Caki2 (cell line): Measurements from ENCODE around the gene MET. TPM values are rescaled to one million over a fixed set of nuclear protein-coding genes. Genes with fewer than 3 reads are reported as not detected.
A peak's percentile ranks its signal among the peaks of the same experiment; 100 is the strongest.

Source experiments
- DNase-seq: peaks from one replicate; pipeline ENCODE4 v3.0.0-alpha.2; 2015; ENCODE audit warnings: low read depth
- in situ Hi-C: cut with HindIII; loops from 2 replicates; pipeline ENCODE4 v1.10.0; 2016; ENCODE audit warnings: low sequenced_read_pairs, low pct_unique_long_range_greater_than_20kb, mixed read lengths
- total RNA-seq: library from RNA; depleted of rRNA; stranded (reverse); fragments of >200 nt; shearing (Covaris generic); gene quantifications from 2 replicates; pipeline ENCODE4 v1.2.3, GENCODE V29; 2014; ENCODE audit warnings: low replicate concordance

The MET gene
- total RNA-seq, 1 experiment from 2014 or later = 324 TPM

DNA sequence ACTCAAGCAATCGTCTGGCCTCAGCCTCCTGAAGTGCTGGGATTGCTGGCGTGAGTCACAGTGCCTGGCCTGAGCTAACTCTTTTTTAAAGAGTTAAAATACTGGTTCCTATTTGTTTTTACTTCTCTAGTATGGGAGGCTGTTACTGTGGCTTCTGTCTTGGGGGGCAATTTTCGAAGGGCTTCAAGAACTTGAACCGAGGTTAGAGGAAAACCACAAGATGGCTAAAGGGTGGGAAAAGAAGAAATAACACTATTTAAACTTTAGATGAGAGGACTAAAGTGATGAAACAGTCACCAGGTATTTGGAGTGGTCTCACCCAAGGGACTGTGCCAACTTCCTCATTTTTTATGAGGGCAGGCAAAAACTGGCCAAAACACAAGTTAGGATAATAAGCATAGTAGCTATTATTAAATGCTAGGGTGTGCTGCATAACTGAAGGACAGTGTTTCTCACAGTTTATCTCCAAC is 17.8 kb downstream of the MET start:
- in situ Hi-C loops = no loop called here
- DNase-seq = peak; percentile 81

DNA sequence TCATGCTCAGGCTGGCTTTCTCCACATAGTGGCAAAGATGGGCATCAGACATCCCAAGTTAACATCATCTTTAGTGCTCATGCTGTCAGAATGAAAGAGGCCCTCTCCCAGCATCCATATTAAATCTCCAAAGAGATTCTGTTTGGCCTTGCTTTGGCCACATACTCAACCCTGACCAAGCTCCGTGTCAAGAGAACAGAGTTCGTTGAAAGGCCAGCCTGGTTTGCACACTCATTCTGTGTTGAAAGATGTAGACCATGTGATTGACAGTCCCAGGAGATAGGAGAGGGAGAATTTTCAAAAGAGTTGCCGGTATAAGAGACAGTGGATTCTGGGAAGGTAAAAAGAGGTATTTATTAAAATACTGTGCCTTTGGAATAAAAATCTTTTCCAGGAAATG is 19.7 kb downstream of the MET start:
- in situ Hi-C loops = no loop called here

DNA sequence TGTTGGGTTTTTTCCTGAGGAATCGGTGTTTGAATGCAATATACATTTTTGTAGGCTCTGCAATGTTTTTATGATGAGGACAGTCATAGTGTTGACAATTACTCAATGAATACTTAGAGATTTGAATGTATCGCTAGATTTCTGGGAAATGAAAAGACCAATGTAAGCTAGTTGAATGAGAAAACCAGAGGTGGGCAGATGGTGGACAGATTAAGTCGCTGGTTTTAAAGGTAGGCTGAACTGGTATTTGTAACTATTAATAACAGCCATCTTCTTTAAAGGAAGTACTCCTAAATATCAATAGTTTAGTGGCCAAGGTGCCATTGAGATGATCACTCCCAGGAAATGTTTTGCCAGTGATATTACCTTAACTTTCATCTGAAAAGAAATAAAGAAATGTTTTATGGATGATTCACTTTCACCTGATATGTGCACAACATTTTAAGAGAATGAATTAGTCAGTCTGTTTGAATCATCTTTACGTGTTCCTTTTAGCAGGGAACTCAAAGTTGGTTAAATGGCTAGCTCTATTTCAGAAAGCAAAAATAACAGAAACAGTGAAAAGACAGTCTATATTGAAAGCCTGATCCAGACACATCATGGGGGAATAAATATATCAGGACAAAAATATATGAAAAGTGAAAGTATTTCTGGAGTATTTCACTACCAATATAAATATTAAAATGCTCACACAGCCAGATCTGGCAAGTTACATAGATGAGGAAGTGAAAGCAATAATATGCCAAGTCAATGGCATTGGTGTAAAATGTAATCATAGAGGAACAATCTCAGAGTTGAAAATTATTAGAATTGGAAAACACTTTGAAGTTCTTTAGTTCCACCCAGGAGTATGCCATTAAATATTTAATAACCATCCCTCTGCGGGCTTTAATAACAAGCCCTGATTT is 20.7 kb downstream of the MET start:
- in situ Hi-C loops = no loop called here
- DNase-seq = peak; percentile 72

More for the DNA sequence above, 19.7 kb downstream of the MET start:
- DNase-seq = peak; percentile 61

DNA sequence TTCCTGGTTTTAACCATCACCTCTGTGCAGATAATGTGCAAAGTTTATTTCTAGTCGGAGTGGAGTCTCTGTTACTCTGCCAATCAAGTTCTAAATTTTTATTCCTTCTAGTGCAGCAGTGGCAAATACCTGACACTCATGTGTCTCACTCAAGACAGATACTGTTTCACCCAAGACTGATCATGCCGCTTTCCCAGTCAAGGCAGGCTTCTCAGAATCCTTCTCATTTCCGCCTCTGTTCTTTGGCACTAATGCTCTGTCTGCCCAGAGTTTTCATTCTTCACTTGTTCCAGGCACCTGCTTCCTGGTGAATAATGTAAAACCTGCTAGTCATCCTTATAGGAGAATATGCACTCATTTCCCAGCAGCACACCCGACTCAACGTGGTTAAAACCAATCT is 24.7 kb downstream of the MET start:
- in situ Hi-C loops = no loop called here
- no peak for DNase-seq

DNA sequence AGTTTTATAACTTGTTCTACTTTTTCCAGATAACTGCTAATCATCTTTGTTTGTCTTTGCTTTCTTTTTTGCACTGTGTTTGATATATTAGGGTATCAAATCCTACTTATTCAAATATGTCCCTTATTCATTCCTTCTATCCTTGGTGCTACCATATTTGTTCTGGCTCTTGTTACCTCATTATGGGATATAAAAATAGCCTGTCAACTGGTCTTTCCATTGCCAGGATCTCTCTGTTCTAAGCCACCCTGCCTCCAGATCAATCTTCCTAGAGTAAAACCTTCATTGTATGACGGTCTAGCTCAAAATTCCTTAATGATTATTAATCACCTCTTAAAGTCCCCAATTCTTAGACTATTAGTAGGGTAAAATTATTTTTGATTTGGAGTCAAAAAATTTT is 25.2 kb downstream of the MET start:
- in situ Hi-C loops = no loop called here
- no peak for DNase-seq

DNA sequence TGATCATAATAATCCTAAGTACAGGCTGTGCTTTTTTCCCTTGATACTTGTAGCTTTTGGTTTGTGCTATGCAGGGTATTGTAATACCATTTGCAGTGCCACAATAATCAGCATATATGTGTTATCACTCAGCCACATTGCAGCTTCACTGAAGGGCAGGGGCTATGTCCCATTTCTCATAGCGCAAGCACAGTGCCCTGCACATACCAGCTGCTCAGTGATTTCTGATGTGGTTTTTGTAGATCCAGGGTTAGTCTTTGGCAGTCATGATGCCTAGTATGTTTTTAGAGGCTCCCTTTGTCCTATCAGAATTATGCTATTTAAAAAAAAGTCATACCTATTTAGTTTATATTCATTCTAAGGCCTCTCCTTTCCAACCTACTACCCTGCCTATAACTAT is 25.8 kb downstream of the MET start:
- DNase-seq = no peak
- in situ Hi-C loops = no loop called here

DNA sequence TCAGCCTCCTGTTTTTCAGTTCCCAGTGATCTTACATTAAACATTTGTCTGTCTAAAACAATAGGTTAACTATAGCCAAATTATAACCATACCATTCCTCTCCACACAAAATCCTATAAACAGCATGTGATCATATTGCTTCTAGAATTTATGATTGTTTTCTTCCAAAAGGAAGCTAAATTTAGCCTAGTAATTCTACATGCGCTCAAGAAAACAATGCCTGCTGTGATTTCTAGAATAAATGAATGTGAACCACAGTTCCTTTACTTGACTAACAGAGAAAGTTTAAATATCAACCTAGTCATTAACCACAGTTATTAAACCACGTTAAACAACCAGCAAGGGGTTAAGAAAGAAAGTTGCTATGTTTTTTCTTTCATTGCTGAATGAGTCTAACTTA is 26.4 kb downstream of the MET start:
- no peak for DNase-seq
- in situ Hi-C loops = no loop called here

DNA sequence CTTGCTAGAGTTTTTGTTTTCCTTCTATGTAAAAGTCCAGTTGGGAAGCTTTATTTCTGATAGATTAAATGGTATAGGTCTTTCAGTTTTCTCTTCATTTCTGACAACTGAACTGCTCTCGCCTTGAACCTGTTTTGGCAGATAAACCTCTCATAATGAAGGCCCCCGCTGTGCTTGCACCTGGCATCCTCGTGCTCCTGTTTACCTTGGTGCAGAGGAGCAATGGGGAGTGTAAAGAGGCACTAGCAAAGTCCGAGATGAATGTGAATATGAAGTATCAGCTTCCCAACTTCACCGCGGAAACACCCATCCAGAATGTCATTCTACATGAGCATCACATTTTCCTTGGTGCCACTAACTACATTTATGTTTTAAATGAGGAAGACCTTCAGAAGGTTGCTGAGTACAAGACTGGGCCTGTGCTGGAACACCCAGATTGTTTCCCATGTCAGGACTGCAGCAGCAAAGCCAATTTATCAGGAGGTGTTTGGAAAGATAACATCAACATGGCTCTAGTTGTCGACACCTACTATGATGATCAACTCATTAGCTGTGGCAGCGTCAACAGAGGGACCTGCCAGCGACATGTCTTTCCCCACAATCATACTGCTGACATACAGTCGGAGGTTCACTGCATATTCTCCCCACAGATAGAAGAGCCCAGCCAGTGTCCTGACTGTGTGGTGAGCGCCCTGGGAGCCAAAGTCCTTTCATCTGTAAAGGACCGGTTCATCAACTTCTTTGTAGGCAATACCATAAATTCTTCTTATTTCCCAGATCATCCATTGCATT is 27.1 kb downstream of the MET start:
- in situ Hi-C loops = no loop called here
- DNase-seq = no peak

DNA sequence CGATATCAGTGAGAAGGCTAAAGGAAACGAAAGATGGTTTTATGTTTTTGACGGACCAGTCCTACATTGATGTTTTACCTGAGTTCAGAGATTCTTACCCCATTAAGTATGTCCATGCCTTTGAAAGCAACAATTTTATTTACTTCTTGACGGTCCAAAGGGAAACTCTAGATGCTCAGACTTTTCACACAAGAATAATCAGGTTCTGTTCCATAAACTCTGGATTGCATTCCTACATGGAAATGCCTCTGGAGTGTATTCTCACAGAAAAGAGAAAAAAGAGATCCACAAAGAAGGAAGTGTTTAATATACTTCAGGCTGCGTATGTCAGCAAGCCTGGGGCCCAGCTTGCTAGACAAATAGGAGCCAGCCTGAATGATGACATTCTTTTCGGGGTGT is 27.7 kb downstream of the MET start:
- no peak for DNase-seq
- in situ Hi-C loops = no loop called here

DNA sequence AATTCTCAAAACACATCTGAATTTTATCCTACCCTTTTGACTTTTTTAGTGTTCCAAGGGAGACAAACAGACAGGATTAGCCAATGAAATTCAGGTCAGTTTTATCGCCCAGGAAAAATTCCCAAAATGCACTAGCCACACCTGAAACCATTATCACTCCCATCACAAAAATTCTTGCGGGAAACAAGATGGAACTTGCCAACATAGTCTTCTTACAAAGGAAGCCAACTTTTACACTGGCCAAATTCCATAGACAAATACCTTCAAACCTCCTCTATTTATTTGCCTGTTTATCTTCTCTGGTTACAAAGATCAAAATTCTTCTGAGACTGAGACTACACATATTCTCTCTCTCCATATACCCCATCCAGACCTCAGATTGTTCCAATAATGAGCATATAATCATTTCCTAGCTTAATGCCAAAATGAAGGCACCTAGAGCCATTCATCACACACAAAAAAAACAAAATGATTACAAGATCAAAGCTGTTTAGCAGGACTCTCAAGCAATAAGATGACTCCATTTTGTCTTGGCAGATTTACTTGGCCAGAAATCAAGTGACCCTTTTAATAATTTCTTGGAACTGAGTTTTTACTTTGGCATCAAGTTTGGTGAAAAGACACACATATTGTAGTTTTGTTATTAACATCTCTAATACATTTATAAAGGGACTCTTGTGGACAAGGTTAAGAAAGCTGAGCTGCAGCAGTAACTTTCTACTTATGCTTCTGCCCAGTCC is 30.2 kb downstream of the MET start:
- in situ Hi-C loops = no loop called here

DNA sequence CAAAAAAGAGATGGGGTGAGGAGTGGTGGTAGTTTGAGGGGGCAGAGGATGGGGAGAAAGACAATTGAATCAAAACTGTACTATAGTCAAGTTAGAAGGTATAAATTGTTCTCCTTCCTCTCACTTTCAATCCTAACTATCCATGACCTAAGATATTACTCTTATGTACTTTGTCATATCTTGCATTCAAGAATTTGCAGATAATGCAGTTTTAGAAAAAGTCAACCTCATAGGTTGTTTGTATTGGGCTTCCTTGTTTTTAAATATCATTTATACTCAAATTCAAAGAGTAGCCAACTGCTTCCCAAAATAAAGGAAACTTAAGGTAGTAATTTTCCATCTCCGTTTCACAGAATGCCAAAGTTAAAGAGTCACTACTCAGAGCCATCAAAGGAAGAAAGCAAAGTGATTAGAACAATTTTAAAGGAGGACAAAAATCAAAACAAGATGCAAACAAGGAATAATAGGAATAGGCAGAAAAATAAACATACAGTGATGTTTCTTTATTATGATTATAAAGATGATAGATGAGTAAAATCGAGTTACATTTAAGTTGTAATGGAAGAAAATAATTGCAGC is 32.7 kb downstream of the MET start:
- in situ Hi-C loops = no loop called here
- no peak for DNase-seq

More for the DNA sequence above, 30.2 kb downstream of the MET start:
- no peak for DNase-seq

DNA sequence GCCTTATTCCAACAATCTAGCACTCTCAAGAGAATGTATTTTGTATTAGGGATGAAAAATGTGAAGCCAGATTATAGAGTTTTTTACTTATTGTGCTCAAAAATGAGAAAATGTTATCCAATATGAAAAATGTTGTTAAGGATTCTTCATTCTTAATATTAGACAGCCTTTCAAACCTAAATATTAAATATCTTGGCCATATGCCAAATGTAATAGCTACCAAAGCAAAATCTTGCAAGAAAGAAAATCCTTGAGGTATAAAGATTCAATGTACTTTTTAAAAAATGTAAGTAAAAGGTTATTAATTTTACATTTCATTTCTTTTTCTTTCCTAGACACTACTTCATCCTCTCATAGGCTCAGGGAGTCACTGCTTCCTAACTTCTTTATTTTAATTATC is 33.4 kb downstream of the MET start:
- no peak for DNase-seq
- in situ Hi-C loops = no loop called here

DNA sequence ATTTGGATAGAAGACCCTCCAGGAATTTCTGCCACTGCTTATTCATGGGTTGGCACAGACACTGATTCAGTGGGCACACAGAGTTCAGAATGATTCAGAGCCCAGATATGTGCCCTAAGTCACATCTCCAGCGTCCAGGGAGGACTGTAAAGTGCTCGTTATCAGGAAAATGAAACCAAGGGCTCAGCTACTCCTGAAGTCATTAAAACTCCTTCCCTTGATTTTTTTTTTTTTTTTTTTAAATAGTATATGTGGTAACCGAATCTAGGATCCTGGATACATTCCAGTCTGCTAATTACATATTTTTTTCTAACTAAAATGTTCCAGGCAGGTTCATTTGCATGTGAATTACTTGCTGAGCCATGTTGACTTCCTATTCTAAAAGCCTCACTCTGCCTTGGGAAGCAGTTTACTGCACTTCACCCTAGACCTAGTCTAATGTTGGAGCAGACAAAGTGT is 34.7 kb downstream of the MET start:
- in situ Hi-C loops = no loop called here

DNA sequence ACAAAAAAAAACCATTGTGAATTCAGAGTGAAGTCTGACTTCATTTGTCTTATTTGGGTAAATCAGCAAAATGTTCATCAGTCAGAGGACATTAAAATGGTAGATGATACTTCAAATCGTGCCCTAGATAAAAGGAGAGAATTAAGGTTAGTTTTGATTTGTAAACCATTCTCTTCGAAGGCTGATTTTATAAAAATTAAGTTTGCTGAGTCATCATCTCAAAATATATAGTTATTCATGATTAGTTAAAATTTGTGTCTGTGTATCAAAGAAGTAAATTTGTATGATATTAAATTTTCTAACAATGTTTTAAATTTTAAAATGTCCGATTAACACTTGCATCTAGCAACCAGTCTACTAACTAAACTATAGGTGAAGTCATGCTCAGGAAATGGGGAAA is 35.3 kb downstream of the MET start:
- in situ Hi-C loops = no loop called here
- no peak for DNase-seq

More for the DNA sequence above, 34.7 kb downstream of the MET start:
- peak; percentile 78 for DNase-seq

DNA sequence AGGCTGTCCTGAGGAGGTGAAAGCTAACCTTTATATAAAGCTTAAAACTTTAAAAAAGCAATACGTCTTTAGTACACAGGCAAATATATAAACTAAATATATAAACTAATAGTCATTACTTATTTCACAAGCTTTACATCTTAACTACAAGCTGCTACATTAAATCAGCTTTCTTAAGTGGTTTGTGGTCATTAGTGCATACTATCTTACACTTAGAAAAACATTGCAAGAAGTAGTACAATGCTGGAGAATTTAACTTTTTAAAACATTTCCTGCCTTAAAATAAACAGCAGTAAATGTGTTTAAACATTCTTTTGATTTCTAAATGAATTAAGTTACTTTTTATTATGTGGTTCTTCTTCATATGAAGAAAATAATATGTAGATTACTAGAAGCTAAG is 36.3 kb downstream of the MET start:
- in situ Hi-C loops = no loop called here
- DNase-seq = no peak

DNA sequence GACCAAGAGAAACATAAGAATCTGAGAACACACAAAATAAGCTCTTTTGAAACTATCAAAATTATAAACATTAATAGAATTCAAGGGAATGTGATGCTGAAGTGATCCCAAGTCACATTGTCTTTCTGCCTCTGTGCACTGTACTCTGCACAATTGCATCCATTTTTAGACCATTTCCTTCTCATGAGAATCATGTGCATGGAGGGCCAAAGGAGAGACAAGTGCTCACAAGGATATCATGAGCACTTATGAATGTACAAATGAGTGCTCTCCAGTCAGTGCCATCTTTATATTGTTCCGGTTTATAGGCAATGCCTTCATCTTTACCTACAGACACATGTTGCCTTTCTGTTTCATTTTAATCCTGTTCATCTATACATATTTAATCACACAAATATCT is 36.9 kb downstream of the MET start:
- in situ Hi-C loops = no loop called here

DNA sequence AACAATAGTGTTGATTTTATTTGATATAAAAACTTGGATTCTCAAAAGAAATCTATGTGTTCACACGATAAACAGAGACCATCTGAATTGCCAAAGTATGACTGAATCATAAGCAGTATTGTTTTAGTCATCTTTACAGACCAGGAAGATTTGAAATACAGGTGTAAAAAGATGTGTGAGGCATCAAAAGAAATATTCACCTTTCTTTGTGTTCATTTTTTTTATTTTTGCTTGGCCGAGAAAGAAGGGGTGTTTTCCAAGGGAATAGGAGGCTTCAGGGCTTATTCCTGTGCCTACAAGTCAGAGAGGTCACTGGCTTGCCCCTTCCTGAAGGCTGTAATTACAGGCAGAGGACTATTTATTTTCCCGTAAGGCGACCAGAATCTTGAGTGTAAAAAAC is 37.3 kb downstream of the MET start:
- no peak for DNase-seq
- in situ Hi-C loops = no loop called here

More for the DNA sequence above, 36.9 kb downstream of the MET start:
- no peak for DNase-seq

DNA sequence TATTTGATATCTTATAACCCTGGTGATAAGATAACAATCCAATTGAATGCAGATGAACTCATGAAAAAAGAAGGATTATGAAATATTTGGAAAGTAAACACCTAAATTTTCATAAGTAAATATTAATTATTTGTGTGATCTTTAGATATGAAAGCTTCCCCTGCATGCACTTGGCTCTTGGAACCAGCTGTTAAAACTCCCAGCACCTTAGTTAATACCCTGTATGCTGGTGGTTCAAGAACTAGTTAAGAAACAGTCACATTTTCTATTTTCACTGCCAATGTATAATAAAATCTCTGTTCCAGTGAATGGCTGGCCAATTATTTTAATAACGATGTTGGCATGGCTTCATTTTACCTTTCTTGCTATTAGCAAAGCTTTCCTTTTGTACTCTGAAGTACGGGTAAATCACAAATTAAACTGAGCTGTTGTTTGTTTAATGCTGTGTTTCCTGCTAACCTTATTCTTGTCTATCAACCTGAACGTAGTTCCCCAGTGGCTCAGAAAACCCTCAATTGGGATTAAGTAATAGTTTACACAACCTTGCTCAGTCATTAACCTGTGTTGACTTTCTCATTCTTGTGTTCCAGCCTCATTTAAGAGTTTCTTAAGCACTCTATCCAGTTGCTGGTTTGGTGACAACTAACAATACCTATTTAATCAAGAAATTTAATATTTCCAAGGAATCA is 38.9 kb downstream of the MET start:
- peak; percentile 57 for DNase-seq
- in situ Hi-C loops = no loop called here
